OCI-LY1 (cell line): ENCODE results near the gene WRNIP1.

Source experiments
- EZH2 ChIP-seq: fragments of 200-600 bp; sonication (generic), shearing (Covaris generic); IDR thresholded peaks from 2 replicates; pipeline ENCODE4 v1.8.0; 2017; ENCODE audit warnings: borderline replicate concordance, mixed run types, mild to moderate bottlenecking, antibody characterized with exemption, low read length, moderate library complexity, mixed read lengths
- TF ChIP-seq, protein P1 (sequence below): fragments of 200-600 bp; sonication (generic), shearing (Covaris generic); IDR thresholded peaks from 2 replicates; pipeline ENCODE4 v1.5.1; 2017; ENCODE audit warnings: mild to moderate bottlenecking, antibody characterized with exemption, low read length, moderate library complexity, mixed read lengths

- TF ChIP-seq, protein P1, sequence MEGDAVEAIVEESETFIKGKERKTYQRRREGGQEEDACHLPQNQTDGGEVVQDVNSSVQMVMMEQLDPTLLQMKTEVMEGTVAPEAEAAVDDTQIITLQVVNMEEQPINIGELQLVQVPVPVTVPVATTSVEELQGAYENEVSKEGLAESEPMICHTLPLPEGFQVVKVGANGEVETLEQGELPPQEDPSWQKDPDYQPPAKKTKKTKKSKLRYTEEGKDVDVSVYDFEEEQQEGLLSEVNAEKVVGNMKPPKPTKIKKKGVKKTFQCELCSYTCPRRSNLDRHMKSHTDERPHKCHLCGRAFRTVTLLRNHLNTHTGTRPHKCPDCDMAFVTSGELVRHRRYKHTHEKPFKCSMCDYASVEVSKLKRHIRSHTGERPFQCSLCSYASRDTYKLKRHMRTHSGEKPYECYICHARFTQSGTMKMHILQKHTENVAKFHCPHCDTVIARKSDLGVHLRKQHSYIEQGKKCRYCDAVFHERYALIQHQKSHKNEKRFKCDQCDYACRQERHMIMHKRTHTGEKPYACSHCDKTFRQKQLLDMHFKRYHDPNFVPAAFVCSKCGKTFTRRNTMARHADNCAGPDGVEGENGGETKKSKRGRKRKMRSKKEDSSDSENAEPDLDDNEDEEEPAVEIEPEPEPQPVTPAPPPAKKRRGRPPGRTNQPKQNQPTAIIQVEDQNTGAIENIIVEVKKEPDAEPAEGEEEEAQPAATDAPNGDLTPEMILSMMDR: no peak
- no peak for TF ChIP-seq EZH2
These were observed 52.8 kb downstream of the WRNIP1 start for GRCh38 chr6:2817903-2818443.
